ENCODE data around the gene FLNB.

DNA sequence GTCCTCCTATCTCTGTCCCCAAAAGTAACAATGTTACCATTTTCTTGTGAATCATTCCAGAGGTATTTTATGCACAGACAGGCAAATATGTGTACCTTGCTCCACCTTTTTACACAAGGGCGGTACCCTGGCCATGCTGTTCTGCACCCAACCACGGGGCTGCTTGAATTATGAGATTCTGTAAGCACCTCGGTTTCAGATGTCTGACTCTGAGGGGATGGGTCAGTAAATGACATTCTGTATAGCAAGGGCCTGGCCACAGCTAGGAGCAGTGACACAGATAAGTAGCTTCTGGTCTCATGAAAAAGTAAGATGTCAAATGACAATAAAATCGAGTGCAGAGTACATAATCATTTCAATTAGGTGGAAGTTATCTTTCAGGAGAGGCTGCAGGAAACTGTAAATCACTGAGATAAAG, 30.4 kb upstream of the FLNB start:
- no peak for TF ChIP-seq POLR2A (IDR thresholded peaks at IDR 0.05; ENCODE audit: low read length)
- TF ChIP-seq GATA1 (IDR thresholded peaks at IDR 0.05; ENCODE audit: low read depth, low read length): no peak
